Duodenal mucosa (tissue), 2 donors: Measurements from ENCODE around the gene IGFALS.
A peak's percentile ranks its signal among the peaks of the same experiment; 100 is the strongest.

Experiments used
- H3K27ac ChIP-seq: one replicate; pipeline ENCODE4 v1.7.0; 2013; ENCODE audit warnings: low read depth, low read length
- H3K27me3 ChIP-seq, 2 donors: one replicate each; pipeline ENCODE4 v1.7.0; 2013; ENCODE audit warnings: low read length in 2 of 2, control low read depth in 1 of 2; ENCODE audit not compliant: insufficient read depth in 2 of 2, control insufficient read depth in 1 of 2
- H3K36me3 ChIP-seq, 2 donors: one replicate each; pipeline ENCODE4 v1.7.0; 2013; ENCODE audit warnings: low read length in 2 of 2, control low read depth in 1 of 2; ENCODE audit not compliant: insufficient read depth in 2 of 2, control insufficient read depth in 1 of 2
- H3K4me1 ChIP-seq, 2 donors: one replicate each; pipeline ENCODE4 v1.7.0; 2013; ENCODE audit warnings: low read length in 2 of 2, control low read depth in 1 of 2; ENCODE audit not compliant: insufficient read depth in 2 of 2, control insufficient read depth in 1 of 2
- H3K4me3 ChIP-seq, 2 donors: one replicate each; pipeline ENCODE4 v1.7.0; 2013; ENCODE audit warnings: low read length in 2 of 2, low read depth in 1 of 2
- H3K9ac ChIP-seq, 2 donors: one replicate each; pipeline ENCODE4 v1.7.0; 2013; ENCODE audit warnings: low read length in 2 of 2, low read depth in 1 of 2
- H3K9me3 ChIP-seq, 2 donors: one replicate each; pipeline ENCODE4 v1.7.0; 2013; ENCODE audit warnings: low read length in 2 of 2, control low read depth in 1 of 2; ENCODE audit not compliant: control insufficient read depth in 1 of 2

Gene IGFALS

DNA sequence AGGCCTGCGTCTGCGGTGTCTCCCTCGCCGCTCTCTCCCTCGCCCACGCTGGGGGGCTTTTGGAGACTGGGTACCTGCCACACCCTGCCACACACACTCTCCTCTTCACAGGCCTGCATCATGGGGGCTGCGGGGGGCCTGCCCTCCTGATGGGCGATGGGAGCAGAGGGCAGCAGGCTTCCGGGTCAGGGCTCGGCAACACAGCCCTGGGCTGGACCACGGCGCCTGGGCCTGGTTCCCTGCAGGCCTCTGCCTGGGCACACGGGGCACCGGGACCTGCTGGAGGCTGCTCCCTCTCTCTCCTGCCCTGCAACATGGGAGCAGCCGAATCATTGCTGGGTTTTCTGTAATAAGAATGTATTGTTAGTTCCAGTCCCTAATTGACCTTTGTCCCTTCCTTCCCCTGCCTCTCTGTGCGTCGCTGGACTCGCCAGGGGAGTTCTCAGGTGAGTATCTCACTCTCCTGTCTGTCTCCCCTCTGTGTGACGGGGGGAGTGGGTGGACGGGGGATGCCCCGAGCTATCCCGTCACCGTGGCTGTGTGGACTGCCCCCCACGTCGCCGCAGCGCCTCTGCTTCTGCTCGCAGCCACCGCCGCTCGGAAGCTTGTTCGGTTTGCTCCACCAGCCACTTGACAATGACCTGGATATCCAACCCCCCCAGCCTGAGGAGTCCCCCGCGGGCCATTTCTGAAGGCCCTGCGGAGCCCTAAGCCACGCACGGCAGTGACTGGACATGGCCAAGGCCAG, 35.6 kb downstream of the IGFALS start:
- H3K27ac ChIP-seq, result no peak overlapping the region
- H3K4me1 ChIP-seq, result peaks cover 11 to 18% of the 10 kb centered on the region in 2 donors
- peak overlapping the region in 1 of 2 donors; percentile 47 for H3K9ac ChIP-seq
- no peaks in the 10 kb centered on the region for H3K27me3 ChIP-seq
- no peaks in the 10 kb centered on the region for H3K9me3 ChIP-seq
- H3K4me3 ChIP-seq, result peak overlapping the region; percentile 40
- H3K36me3 ChIP-seq, result peaks cover 10 to 43% of the 10 kb centered on the region in 2 donors

GRCh38 chr16:1754204-1754603, 39.3 kb downstream of the IGFALS start:
- Histone ChIP-seq H3K4me3 (no peak overlapping the region), H3K9me3 (no peaks in the 10 kb centered on the region), H3K4me1 (peaks cover 11 to 18% of the 10 kb centered on the region in 2 donors), H3K27me3 (no peaks in the 10 kb centered on the region), H3K9ac (no peak overlapping the region), H3K36me3 (peaks cover 15 to 41% of the 10 kb centered on the region in 2 donors), H3K27ac (no peak overlapping the region)

DNA sequence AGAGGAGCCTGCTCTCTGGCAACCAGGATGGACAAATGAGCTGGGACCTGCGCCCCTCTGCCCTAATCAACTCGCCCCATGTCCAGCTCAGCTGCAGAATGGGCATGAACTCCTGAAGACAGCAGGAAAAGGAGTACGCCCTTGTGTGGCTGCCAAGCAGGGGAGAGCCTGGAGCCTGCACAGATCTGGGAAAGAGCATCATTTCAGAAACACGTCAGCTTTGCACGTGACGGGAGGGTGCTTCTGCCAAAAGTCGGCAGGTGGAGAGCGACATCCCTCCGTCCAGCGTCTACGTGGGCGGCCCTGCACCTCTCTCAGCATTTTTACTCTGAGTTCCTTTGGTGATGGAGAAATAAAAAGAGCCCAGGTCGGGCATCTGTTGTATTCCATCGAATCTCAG, 40.7 kb downstream of the IGFALS start:
- no peaks in the 10 kb centered on the region for H3K9me3 ChIP-seq
- peaks cover 17 to 54% of the 10 kb centered on the region in 2 donors for H3K36me3 ChIP-seq
- H3K4me3 ChIP-seq, result no peak overlapping the region
- H3K27me3 ChIP-seq, result no peaks in the 10 kb centered on the region
- H3K9ac ChIP-seq, result no peak overlapping the region
- H3K27ac ChIP-seq, result no peak overlapping the region
- H3K4me1 ChIP-seq, result peaks cover 6 to 10% of the 10 kb centered on the region in 2 donors

DNA sequence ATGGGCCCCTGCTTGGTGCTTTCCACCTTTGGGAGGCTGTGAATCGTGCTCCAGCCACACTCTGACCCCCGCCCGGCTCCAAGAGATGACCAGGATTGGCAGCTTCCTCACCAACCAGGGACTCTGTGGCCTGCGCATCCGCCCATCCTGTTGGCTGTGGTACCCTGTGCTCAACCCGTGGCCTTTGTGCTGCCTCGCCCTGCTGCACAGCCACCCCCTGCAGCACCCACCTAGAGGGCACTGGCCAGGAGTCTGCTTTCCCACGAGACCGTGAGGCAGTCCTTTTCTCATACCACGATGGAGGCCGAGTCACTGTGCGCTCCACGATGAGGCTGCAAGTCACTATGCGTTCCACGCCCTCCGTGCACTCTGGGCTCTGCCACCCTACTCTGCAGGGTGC, 41.6 kb downstream of the IGFALS start:
- H3K4me1 ChIP-seq, result peaks cover 0 to 4% of the 10 kb centered on the region in 2 donors
- H3K4me3 ChIP-seq, result no peak overlapping the region
- H3K9ac ChIP-seq, result no peak overlapping the region
- no peaks in the 10 kb centered on the region for H3K9me3 ChIP-seq
- H3K36me3 ChIP-seq, result peaks cover 20 to 63% of the 10 kb centered on the region in 2 donors
- H3K27me3 ChIP-seq, result no peaks in the 10 kb centered on the region
- H3K27ac ChIP-seq, result no peak overlapping the region

DNA sequence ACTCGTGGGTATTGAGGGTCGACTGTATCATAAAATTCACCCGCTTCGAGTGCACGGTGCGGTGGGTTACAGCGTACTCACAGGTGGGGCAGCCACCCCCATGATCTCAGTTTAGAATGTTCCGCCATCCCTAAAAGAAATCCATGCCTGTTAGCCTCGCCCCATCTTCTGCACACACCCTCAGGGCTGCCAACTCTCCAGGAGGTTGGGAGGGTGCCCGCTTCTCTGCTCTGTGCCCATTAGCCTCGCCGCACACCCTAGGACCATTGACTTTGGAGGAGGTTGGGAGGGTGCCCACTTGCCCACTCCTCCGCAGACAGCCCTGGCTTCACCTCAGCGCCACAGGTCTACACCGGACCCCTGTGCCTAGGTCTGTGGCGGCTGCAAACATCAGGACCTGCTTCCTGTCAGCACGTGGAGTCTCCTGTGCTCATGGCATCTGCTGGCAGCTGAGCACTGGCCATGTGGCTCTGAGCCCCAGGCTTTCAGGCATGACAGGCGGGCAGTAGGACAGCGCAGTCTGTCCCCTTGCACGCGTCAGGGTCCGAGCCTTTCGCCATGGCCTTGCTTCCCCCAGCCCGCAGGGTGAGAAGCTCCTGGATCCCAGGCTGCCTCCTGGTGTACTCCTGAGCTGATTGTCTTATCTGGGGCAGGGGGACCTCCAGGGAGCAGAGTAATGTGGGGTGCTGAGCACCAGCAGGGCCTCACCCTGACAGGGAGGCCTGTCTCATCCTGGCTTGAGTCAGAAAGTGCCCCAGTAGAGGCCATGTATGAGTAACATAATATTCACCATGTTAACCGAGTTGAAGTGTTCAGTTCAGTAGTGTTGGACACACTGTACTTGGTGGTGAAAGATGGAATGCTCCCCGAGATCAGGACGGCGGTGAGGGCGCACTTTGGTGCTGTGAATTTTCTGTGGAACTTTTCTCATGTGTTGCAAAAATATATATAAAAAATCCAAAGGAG, 44.1 kb downstream of the IGFALS start:
- Histone ChIP-seq H3K9ac (no peak overlapping the region), H3K4me3 (no peak overlapping the region), H3K27ac (no peak overlapping the region), H3K9me3 (no peaks in the 10 kb centered on the region), H3K36me3 (peaks cover 17 to 68% of the 10 kb centered on the region in 2 donors), H3K27me3 (no peaks in the 10 kb centered on the region), H3K4me1 (no peaks in the 10 kb centered on the region)

DNA sequence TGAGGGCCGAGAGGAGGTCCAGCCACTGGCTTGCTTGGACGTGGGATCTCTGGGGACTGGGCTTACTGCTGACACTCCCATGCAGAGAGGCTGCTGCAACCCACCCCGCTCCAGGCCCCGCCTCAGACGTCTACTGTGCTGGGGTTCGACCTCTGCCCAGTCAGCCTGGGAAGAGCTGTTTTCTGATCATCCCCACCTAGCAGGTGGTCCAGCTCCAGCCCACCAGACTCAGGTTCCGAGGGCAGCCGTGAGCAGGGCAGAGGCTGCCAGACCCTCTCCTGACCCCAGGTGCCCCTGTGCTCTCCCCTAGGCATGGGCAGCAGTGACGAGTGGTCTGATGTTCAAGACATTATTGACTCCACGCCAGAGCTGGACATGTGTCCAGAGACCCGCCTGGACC, 45.6 kb downstream of the IGFALS start:
- H3K9ac ChIP-seq, result no peak overlapping the region

DNA sequence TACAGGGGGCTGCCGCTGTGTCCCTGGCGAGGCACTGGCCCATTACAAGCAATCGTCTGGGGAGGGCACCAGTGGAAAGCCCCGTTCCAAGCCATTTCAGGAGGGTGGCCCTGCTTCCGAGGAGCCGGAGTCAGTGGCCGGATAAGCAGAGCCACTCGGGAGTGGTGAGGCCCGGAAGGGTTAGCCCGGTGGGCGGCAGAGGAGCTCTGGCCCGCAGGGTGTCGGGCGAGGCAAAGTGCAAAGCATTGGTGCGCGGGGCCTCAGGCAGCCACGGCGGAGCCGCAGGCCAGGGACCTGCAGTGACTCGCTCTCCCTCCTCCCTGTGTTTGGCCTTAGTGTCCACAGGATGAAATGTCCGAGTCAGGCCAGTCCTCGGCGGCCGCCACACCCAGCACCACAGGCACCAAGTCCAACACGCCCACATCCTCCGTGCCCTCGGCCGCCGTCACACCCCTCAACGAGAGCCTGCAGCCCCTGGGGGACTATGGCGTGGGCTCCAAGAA, 46.8 kb downstream of the IGFALS start:
- Histone ChIP-seq H3K36me3 (peaks cover 18 to 64% of the 10 kb centered on the region in 2 donors), H3K27ac (no peak overlapping the region), H3K9ac (no peak overlapping the region), H3K27me3 (no peaks in the 10 kb centered on the region), H3K4me3 (no peak overlapping the region), H3K4me1 (no peaks in the 10 kb centered on the region), H3K9me3 (no peaks in the 10 kb centered on the region)

More for the DNA sequence above, 45.6 kb downstream of the IGFALS start:
- Histone ChIP-seq H3K27me3 (no peaks in the 10 kb centered on the region), H3K4me3 (no peak overlapping the region), H3K9me3 (no peaks in the 10 kb centered on the region), H3K36me3 (peaks cover 17 to 75% of the 10 kb centered on the region in 2 donors), H3K27ac (no peak overlapping the region), H3K4me1 (no peaks in the 10 kb centered on the region)

DNA sequence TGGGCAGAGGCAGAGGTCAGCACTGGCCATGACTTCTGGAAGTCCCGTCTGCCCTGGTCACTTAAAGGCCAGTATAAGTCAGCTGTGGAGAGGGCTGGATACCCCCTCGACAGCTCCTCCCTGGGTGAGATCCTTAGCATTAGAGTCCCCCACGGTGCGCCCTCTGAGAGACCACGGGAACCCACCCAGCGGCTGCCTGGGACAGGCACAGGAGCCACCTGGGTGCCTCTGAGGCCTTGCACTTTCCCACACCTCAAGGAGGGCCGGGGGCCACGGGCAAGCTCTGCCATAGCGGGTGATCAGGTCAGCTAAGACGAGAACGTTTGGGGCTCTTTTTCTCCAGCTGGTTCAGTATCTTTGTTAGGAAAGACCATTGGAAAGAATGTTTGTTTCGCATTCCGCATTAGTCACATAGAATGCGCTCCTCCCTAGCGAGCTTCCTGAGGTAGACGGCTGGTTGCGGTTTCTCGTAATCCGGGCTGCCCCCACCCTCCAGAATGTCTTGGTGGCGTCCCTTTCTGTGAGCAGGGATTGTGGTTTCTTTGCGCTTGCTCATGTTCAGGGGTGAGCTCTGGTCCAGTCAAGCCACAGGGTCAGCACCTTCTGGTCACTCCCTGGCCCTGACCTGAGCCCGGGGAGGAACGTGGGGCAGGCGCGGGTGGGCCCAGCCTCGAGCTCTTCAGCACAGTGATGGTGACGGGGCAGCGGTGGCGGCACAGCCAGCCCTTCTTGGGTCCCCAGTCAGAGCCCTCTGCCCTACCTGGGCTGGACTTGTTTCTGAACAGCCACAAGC, 47.4 kb downstream of the IGFALS start:
- H3K4me3 ChIP-seq, result no peak overlapping the region
- H3K27me3 ChIP-seq, result no peaks in the 10 kb centered on the region
- H3K9me3 ChIP-seq, result no peaks in the 10 kb centered on the region
- H3K4me1 ChIP-seq, result no peaks in the 10 kb centered on the region
- no peak overlapping the region for H3K9ac ChIP-seq
- peaks cover 13 to 58% of the 10 kb centered on the region in 2 donors for H3K36me3 ChIP-seq
- no peak overlapping the region for H3K27ac ChIP-seq

GRCh38 chr16:1745181-1745899, 48.2 kb downstream of the IGFALS start:
- no peaks in the 10 kb centered on the region for H3K4me1 ChIP-seq
- H3K4me3 ChIP-seq, result no peak overlapping the region
- H3K9ac ChIP-seq, result no peak overlapping the region
- no peak overlapping the region for H3K27ac ChIP-seq
- H3K36me3 ChIP-seq, result peaks cover 20 to 59% of the 10 kb centered on the region in 2 donors
- H3K27me3 ChIP-seq, result no peaks in the 10 kb centered on the region
- no peaks in the 10 kb centered on the region for H3K9me3 ChIP-seq
